Suppressor macrophage treated with lipopolysaccharide for 4 hours (primary cell): ENCODE measurements around the gene SLC1A1.
"Not testable (repeated sequence)": the region's sequence is repeated elsewhere in the genome, so short reads cannot be mapped to it uniquely, and the experiment has no call there.

Source experiments
- DNase-seq: peaks from one replicate; pipeline ENCODE4 v3.0.0-alpha.2; 2020

Gene SLC1A1

DNA sequence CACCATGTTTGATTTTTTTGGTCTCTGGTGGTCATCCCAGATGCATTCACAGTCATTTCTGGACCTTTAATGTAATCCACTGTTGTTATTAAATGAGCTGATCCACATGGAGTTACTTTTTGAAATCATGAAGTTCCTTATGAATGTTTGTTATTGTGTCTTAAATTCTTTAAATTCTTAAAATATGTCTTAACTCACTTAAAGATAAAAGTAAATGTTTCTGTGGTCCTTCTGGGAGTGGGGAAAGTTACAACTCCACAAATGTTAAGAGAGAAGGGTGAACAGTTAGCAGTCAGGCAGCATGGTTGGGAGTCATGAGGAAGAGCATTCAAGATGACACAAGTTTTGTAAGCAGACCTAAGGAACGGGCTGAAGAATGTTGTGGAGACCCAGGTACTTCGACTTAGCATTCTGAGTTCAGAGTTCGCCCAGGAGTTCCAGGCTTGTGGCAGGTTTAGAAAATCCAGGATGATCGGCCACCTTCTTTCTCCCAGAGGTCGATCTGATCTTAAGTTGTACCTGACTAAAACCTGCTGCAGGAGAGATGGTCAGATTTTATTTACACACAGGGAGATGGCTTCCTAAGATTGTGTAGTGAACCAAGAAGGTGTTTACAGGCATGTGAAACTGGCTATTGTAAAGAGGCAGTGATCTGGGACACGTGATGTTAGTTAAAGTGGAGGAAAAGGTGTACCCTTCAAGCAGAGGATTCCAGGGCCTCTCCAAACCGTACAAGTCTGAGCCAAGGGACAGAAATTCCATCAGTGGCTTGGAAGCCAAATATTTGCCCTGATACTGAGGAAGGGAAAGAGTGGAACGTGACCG is 17.2 kb downstream of the SLC1A1 start:
- DNase-seq, result no peak

GRCh38 chr9:4508246-4508906 is 18.1 kb downstream of the SLC1A1 start:
- DNase-seq, result no peak

GRCh38 chr9:4508907-4509589 is 18.8 kb downstream of the SLC1A1 start:
- no peak for DNase-seq

- DNase-seq, result no peak
Observed at GRCh38 chr9:4509590-4509984, 19.3 kb downstream of the SLC1A1 start.

DNA sequence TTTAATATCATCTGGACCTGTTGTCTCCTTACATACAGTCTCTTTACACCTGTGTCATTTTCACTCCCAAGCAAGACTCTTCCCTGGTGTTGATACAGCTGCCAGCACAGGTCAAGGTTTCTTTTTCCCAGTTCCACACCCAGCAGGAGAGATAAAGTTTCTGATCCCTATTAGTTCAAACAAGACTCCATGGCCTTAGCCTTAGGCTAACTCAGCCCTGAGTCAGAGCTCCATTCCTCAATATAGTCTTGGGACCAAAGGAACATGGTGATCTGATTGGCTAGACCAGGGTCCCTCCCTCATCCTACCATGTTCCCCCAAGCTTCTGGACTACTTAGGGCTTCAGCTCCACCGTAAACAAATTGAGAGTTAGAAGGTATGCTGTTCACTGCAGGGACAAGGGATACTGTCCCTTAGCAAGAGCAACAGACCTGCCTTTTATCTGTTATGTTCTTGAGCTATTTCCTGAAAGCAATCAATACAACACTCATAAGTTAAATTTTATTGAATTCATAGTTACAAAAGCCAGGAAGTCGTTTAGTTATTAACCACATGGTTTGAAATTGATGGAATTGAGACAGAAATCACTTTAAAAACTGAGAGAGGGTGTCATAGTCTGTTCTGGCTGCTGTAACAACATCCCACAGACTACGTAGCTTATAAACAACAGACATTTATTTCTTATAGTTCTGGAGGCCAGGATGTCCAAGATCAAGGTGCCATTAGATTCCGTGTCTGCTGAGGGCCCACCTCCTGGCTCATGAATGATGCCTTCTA is 20.5 kb downstream of the SLC1A1 start:
- no peak for DNase-seq

DNA sequence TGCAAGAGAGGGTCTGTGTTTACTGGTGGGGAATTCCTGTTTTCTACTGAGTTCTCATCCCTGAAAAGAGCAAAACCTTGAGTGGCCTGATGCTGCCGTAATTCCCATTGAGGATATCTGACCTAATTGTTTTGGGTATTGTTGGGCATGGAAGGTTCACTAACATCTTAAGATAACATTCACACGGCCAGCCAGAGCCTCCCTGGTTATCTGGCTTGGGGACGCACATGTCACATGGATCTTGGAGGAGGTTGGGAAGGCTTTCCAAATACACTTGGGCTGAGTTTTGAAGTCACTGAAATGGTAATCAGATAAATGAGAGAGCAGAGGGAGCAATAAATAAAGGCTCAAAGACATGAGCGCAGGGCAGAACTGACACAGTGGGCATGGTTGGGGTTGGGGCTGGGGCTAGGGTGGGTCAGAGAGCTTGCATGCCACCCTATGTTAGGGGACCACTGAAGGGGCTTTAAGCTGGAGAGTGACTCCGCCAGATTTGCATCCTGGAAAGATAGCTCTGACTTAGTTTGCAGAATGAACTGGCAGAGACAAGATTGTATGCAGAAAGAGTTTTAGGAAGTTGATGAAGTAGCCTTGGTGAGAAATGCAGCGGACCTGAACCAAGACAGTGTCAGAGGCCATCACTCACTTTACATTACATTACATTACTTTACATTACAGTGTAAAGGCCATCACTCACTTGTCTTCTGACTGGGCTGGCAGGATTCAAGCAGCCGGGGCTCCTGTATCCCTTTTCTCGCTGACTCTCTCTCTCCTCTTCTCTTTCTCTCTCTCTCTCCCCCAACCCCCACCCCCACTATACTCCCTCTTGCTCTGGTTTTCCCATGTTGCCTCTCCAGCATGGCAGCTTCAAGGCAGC is 24.2 kb downstream of the SLC1A1 start:
- DNase-seq, result no peak

GRCh38 chr9:4515958-4516375 is 25.7 kb downstream of the SLC1A1 start:
- DNase-seq, result no peak

- no peak for DNase-seq
Observed at GRCh38 chr9:4517274-4517673, 27.0 kb downstream of the SLC1A1 start.

DNA sequence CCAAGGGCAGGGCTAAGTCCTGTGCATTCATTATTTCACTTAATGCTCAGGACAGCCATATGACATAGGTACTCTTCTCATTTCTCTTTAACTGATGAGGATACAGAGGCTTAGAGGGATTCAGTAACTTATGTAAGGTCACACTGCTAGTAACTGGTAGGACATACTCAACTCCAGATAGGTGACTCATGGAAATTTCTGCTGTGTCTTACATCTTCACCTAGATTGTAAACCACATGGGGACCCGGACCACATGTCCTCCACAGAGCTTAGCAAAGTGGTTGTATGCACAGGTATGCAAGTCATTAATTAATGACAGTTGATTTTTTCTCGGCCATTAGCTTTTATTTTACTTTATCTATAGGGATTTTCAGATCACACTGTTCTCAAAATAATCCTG is 29.3 kb downstream of the SLC1A1 start:
- DNase-seq, result no peak

DNA sequence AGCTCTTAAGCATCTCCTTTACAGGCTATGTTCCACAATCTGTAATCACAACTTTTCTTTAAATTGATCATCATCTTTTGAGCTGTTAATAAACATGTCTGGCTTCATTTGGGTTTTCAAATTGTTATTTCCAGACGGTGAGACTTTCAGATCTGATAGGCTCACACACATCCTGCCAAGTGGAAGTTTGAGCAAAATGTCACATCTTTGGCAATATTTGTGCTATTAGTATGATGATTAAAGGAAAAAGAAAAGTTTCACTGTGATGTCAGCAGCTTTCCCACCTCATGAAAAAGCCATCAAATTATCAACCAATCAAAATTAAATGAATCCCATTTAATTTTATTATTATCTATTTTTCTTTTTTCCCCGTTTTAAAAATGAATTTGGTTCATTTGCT is 29.8 kb downstream of the SLC1A1 start:
- DNase-seq, result no peak

GRCh38 chr9:4530375-4530774 is 40.1 kb downstream of the SLC1A1 start:
- DNase-seq, result no peak

- not testable (repeated sequence) for DNase-seq
Observed at GRCh38 chr9:4530831-4531230, 40.6 kb downstream of the SLC1A1 start.

DNA sequence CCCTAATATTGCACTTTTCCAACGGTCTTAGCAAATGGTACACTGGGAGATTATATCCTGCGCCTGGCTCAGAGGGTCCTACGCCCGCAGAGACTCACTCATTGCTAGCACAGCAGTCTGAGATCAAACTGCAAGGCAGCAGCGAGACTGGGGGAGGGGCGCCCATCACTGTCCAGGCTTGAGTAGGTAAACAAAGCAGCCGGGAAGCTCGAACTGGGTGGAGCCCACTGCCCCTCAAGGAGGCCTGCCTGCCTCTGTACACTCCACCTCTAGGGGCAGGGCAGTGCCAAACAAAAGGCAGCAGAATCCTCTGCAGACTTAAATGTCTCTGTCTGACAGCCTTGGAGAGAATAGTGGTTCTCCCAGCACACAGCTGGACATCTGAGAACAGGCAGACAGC is 41.1 kb downstream of the SLC1A1 start:
- not testable (repeated sequence) for DNase-seq

- not testable (repeated sequence) for DNase-seq
Observed at GRCh38 chr9:4533881-4534280, 43.6 kb downstream of the SLC1A1 start.

DNA sequence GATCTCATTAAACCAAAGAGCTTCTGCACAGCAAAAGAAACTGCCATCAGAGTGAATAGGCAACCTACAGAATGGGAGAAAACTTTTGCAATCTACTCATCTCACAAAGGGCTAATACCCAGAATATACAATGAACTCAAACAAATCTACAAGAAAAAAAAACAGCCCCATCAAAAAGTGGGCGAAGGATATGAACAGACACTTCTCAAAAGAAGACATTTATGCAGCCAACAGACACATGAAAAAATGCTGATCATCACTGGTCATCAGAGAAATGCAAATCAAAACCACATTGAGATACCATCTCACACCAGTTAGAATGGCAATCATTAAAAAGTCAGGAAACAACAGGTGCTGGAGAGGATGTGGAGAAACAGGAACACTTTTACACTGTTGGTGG is 45.9 kb downstream of the SLC1A1 start:
- not testable (repeated sequence) for DNase-seq

GRCh38 chr9:4537581-4537980 is 47.3 kb downstream of the SLC1A1 start:
- DNase-seq, result no peak

DNA sequence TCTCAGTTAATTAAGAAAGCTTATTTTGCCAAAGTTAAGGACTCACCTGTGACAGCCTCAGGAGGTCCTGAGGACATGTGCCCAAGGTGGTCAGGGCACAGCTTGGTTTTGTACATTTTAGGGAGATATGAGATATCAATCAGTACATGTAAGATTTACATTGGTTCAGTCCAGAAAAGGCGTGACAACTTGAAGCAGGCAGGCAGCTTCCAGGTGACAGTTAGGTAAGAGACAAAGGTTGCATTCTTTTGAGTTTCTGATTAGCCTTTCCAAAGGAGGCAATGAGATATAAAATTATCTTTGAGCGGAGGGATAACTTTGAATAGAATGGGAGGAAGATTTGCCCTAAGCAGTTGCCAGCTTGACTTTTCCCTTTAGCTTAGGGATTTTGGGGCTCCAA is 47.8 kb downstream of the SLC1A1 start:
- DNase-seq, result no peak

DNA sequence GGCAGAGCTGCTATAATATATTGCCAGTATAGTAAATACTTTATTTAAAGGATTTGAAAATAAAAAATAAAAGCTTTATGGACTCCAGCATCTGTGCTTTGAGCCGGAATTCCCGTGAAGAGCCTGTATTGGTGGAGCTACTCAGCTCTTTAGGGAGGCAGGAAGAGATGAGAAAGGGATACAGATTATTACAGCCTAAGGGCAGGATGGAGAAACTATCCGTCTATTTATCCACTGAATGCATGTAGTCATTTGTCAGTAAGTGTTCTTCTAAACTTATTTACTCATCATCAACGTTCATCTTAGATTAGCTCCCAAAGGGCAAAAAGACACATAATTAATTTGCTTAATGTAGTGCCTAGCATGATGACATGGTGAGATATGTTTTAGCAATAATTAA is 48.4 kb downstream of the SLC1A1 start:
- DNase-seq, result no peak

DNA sequence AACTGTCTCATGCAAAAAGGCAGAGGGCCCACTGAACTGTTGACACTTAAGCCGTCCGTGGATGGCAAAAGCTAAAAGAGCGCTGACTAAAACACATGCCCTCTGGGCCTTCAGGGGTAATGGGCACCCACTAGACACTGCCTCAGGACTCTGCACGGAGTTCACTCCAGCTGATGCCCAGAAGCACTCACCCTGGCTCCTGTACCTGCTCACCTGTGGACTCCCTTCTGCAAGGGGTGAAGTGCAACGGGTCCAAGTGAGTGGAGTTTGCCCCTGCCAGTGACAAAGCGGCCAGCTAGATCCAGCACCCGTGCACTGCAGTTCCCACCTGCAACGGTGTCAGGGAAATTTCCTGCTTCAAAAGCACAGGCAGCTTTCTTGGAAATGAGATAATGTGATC is 50.2 kb downstream of the SLC1A1 start:
- no peak for DNase-seq

GRCh38 chr9:4541281-4541680 is 51.0 kb downstream of the SLC1A1 start:
- DNase-seq, result no peak

GRCh38 chr9:4541856-4542255 is 51.6 kb downstream of the SLC1A1 start:
- DNase-seq, result no peak

- not testable (repeated sequence) for DNase-seq
Observed at GRCh38 chr9:4544714-4545113, 54.4 kb downstream of the SLC1A1 start.
